Kidney (tissue), 14 donors: ENCODE measurements around the gene SLC22A23. TPM values are rescaled to one million over a fixed set of nuclear protein-coding genes. Genes with fewer than 3 reads are reported as not detected.

Source experiments
- DNase-seq, 5 donors: peaks; one replicate each; pipeline ENCODE4 v3.0.0-alpha.2; 2013 to 2020
- FAIRE-seq: peaks from 2 replicates; lab custom pipeline; 2012; peaks lifted over from hg19 to GRCh38; lab: Jason Lieb, UNC
- H3K27ac ChIP-seq, 2 donors: one replicate each; pipeline ENCODE4 v1.7.0; 2013; ENCODE audit warnings: low read depth in 2 of 2, low read length in 2 of 2, inconsistent platforms in 1 of 2
- H3K27me3 ChIP-seq: one replicate; pipeline ENCODE4 v1.7.1; 2013; ENCODE audit warnings: low read length, inconsistent platforms; ENCODE audit not compliant: control insufficient read depth, insufficient read depth
- H3K36me3 ChIP-seq, 3 donors: one replicate each; pipeline versions ENCODE4 v1.7.0 to v1.7.1; 2013; ENCODE audit warnings: low read length in 3 of 3, control low read depth in 1 of 3, inconsistent platforms in 1 of 3; ENCODE audit not compliant: insufficient read depth in 3 of 3, control insufficient read depth in 2 of 3
- H3K4me1 ChIP-seq, 3 donors: one replicate each; pipeline versions ENCODE4 v1.7.0 to v1.7.1; 2013; ENCODE audit warnings: low read length in 3 of 3, inconsistent platforms in 1 of 3, low read depth in 1 of 3; ENCODE audit not compliant: control insufficient read depth in 2 of 3, insufficient read depth in 2 of 3
- H3K4me3 ChIP-seq, 3 donors: one replicate each; pipeline versions ENCODE4 v1.7.0 to v1.8.1; 2013; ENCODE audit warnings: low read length in 3 of 3, control low read depth in 1 of 3, inconsistent platforms in 1 of 3
- H3K9ac ChIP-seq, 3 donors: one replicate each; pipeline versions ENCODE4 v1.7.0 to v1.7.1; 2013; ENCODE audit warnings: low read length in 3 of 3, control low read depth in 1 of 3, inconsistent platforms in 1 of 3
- H3K9me3 ChIP-seq, 3 donors: one replicate each; pipeline versions ENCODE4 v1.7.0 to v1.7.1; 2013; ENCODE audit warnings: low read length in 3 of 3, control low read depth in 1 of 3, inconsistent platforms in 1 of 3; ENCODE audit not compliant: control insufficient read depth in 2 of 3, insufficient read depth in 1 of 3
- intact Hi-C: fragments of 100-400 bp; cut with DNase I; formaldehyde crosslinking; loops from one replicate; pipeline ENCODE4 v1.11.1; 2022
- polyA plus RNA-seq: library from polyadenylated mRNA; stranded (reverse); fragments of 350-450 nt; fragmentation: Illumina TruSeq; extraction: RNeasy Lipid Tissue Mini Kit (QIAGEN cat#74804); gene quantifications from one replicate; pipeline ENCODE4 v1.2.3, GENCODE V29; 2014; ENCODE audit warnings: low read depth, low replicate concordance; ENCODE audit not compliant: insufficient read depth
- total RNA-seq: library from RNA; stranded (reverse); fragmentation: NEBNext Ultra II Directional; extraction: Animal tissue kit (Norgen Biotek cat#: 25700); gene quantifications from one replicate; pipeline ENCODE4 v1.2.1, GENCODE V29; 2021
- TF ChIP-seq, protein P1 (sequence below): IDR thresholded peaks from 3 replicates; pipeline ENCODE4 v1.5.1; 2012; ENCODE audit warnings: mild to moderate bottlenecking, moderate library complexity, borderline replicate concordance; ENCODE audit not compliant: insufficient read depth; ENCODE audit errors: extremely low read depth
- donor health status: control.
- donor health status: control.
- donor health status: control.
- donor health status: control.
- donor health status: control.
- donor health status: DM: yes; HTN: yes; CAD: no.
- donor health status: Normal renal cell carcinoma (clear cell type).

The SLC22A23 gene
- total and polyA plus RNA-seq, 2 donors from 2014 or later: 5.3 to 5.7 TPM

DNA sequence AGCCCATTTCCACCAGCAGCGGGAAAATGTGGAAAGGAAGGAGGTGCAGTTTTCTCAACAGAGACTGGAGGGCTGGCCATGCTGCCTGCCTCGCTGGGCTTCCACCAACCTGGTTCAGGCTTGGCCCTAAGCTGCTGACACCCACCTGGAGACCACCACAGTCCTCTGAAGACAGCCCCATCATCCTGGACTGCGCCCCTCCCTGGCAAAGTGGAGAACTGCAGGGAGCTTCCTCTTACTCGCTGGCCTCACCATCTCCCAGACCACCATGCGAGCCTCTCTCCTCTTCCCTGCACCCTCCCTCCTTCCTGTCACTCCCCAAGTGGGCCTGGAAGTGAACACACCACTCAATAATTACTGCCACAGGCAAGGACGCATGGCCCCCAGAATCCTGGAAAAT lies 126.7 kb downstream of the SLC22A23 start:
- H3K27ac ChIP-seq: no peak overlapping the region
- DNase-seq (no peak), FAIRE-seq (no peak)
- intact Hi-C loops: no loop called here
- H3K4me1 ChIP-seq: peaks cover 0 to 8% (median 2%) of the 10 kb centered on the region in 3 donors
- no peaks in the 10 kb centered on the region for H3K36me3 ChIP-seq
- peaks cover 2% of the 10 kb centered on the region for H3K27me3 ChIP-seq
- H3K4me3 ChIP-seq: no peak overlapping the region
- TF ChIP-seq, protein P1, sequence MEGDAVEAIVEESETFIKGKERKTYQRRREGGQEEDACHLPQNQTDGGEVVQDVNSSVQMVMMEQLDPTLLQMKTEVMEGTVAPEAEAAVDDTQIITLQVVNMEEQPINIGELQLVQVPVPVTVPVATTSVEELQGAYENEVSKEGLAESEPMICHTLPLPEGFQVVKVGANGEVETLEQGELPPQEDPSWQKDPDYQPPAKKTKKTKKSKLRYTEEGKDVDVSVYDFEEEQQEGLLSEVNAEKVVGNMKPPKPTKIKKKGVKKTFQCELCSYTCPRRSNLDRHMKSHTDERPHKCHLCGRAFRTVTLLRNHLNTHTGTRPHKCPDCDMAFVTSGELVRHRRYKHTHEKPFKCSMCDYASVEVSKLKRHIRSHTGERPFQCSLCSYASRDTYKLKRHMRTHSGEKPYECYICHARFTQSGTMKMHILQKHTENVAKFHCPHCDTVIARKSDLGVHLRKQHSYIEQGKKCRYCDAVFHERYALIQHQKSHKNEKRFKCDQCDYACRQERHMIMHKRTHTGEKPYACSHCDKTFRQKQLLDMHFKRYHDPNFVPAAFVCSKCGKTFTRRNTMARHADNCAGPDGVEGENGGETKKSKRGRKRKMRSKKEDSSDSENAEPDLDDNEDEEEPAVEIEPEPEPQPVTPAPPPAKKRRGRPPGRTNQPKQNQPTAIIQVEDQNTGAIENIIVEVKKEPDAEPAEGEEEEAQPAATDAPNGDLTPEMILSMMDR: no peak
- H3K9me3 ChIP-seq: no peaks in the 10 kb centered on the region
- no peak overlapping the region for H3K9ac ChIP-seq

DNA sequence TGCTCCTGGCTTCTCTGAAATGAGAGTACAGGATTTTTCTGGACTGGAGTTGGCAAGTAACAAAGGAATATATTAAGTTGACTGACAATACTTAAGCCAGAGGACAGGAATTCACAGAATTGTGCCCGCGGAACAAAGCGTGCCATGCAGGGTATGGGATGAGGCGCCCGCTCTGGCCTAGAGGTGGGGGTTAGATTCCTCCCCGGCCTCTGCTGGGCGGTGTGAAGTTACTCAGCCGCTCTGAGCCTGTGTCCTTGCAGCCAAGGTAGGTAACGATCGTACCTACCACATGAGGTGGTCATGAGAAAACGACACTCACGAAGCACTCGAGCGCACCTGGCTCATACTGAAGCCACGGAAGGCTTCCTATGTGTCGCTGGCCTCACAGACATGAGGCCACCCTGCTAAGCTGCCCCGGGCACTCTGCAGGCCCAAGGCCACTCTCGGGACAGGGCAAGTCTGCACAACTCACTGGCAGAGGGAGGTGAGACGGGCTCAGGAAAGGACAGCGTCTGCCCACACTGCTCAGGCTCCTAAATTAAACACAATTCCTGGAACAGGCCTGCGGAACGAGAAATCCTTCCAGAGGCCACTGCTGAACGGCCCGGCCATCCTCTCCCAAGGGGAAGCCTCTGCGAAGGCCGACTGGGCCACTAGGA lies 127.3 kb downstream of the SLC22A23 start:
- Histone ChIP-seq H3K27me3 (peaks cover 2% of the 10 kb centered on the region), H3K4me3 (no peak overlapping the region), H3K9me3 (no peaks in the 10 kb centered on the region), H3K27ac (no peak overlapping the region), H3K9ac (no peak overlapping the region), H3K36me3 (no peaks in the 10 kb centered on the region), H3K4me1 (peaks cover 0 to 1% (median 0%) of the 10 kb centered on the region in 3 donors)
- FAIRE-seq (no peak), DNase-seq (no peak)
- intact Hi-C loops: no loop called here
- TF ChIP-seq, protein P1: no peak

DNA sequence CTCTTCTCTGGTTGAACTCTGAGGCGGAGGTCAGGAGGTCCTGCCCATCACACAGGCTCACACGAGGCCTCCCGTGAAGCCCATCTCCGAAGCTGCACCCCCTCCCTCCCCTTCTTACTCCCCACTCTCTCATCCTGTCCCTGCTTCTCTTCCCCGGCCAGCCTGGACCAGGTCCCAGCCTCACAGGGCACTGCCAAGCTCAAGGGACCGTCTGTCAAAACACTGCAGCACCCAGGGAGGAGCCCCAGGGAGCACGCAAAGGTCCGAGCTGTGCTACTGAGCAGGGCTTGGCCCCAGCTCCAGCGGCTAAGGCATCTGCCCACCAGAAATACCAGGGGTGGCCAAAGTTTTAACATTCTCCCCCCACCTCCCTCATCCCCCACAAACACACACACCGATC lies 128.1 kb downstream of the SLC22A23 start:
- H3K4me3 ChIP-seq: no peak overlapping the region
- intact Hi-C loops: no loop called here
- TF ChIP-seq, protein P1: no peak
- H3K9me3 ChIP-seq: no peaks in the 10 kb centered on the region
- peaks cover 2% of the 10 kb centered on the region for H3K27me3 ChIP-seq
- H3K27ac ChIP-seq: no peak overlapping the region
- no peaks in the 10 kb centered on the region for H3K4me1 ChIP-seq
- no peak for DNase-seq
- no peaks in the 10 kb centered on the region for H3K36me3 ChIP-seq
- no peak for FAIRE-seq
- H3K9ac ChIP-seq: no peak overlapping the region
